Activated CD4-positive, alpha-beta T cell treated with anti-CD3 and anti-CD28 coated beads, Interleukin-2, amount 10 ng/mL, durations not matched to agents 7 days and 5 days (primary cell): ENCODE measurements around the gene MAGI2. TPM values are rescaled to one million over a fixed set of nuclear protein-coding genes. Genes with fewer than 3 reads are reported as not detected.

Experiments used
- CTCF ChIA-PET: fragments of 350-600 bp; sonication (Branson Sonifier 250); formaldehyde crosslinking; loops from one replicate; lab custom pipeline; 2021; ENCODE audit warnings: antibody characterized with exemption; lab: Charles Lee
- POLR2A ChIA-PET: fragments of 350-600 bp; sonication (Branson Sonifier 250); formaldehyde crosslinking; loops from one replicate; lab custom pipeline; 2021; ENCODE audit warnings: antibody characterized with exemption; lab: Charles Lee
- DNase-seq: peaks from one replicate; pipeline ENCODE4 v3.0.0-alpha.2; 2020
- H3K27ac Mint-ChIP-seq: one replicate; pipeline ENCODE4 v1.8.0; 2021; ENCODE audit warnings: mild to moderate bottlenecking, moderate library complexity, mixed read lengths
- H3K27me3 Mint-ChIP-seq: one replicate; pipeline ENCODE4 v1.8.0; 2021; ENCODE audit warnings: mixed read lengths
- H3K36me3 Mint-ChIP-seq: one replicate; pipeline ENCODE4 v1.8.0; 2021; ENCODE audit warnings: low read depth, mixed read lengths
- H3K4me1 Mint-ChIP-seq: one replicate; pipeline ENCODE4 v1.8.0; 2021; ENCODE audit warnings: mixed read lengths
- H3K4me3 Mint-ChIP-seq: one replicate; pipeline ENCODE4 v1.8.0; 2021; ENCODE audit warnings: mild to moderate bottlenecking, moderate library complexity, mixed read lengths
- H3K9me3 Mint-ChIP-seq: one replicate; pipeline ENCODE4 v1.8.0; 2021; ENCODE audit warnings: mixed read lengths
- total RNA-seq, 2 experiments: library from RNA; stranded (reverse); gene quantifications; one replicate each; pipeline ENCODE4 v1.2.3, GENCODE V29; 2021

Gene MAGI2
- total RNA-seq, 2 experiments from 2014 or later = 0.05 to 0.10 TPM

GRCh38 chr7:77982926-77983550 lies 1470.4 kb downstream of the MAGI2 start:
- ChIA-PET CTCF (interaction anchor here (0.7 to 1.2 kb wide), 2 partner anchors 10 to 27 kb away, joined by 4 to 7 read pairs; no protein-coding TSS in a partner anchor), POLR2A (no interaction called here)
- no peak overlapping the region for H3K4me3 Mint-ChIP-seq
- H3K27me3 Mint-ChIP-seq = peaks cover 1% of the 10 kb centered on the region
- no peak overlapping the region for H3K27ac Mint-ChIP-seq
- DNase-seq = no peak
- H3K36me3 Mint-ChIP-seq = no peaks in the 10 kb centered on the region
- no peaks in the 10 kb centered on the region for H3K9me3 Mint-ChIP-seq
- H3K4me1 Mint-ChIP-seq = peaks cover 3% of the 10 kb centered on the region

- Mint-ChIP-seq H3K9me3 (no peaks in the 10 kb centered on the region), H3K27ac (no peak overlapping the region), H3K4me3 (no peak overlapping the region), H3K36me3 (no peaks in the 10 kb centered on the region), H3K4me1 (peaks cover 3% of the 10 kb centered on the region), H3K27me3 (no peaks in the 10 kb centered on the region)
- ChIA-PET POLR2A (no interaction called here), CTCF (no interaction called here)
- no peak for DNase-seq
These were observed 1473.3 kb downstream of the MAGI2 start for GRCh38 chr7:77980087-77980713.

GRCh38 chr7:77979219-77979618 lies 1474.2 kb downstream of the MAGI2 start:
- ChIA-PET CTCF (no interaction called here), POLR2A (no interaction called here)
- Mint-ChIP-seq H3K9me3 (no peaks in the 10 kb centered on the region), H3K4me3 (no peak overlapping the region), H3K27ac (no peak overlapping the region), H3K4me1 (peaks cover 3% of the 10 kb centered on the region), H3K27me3 (no peaks in the 10 kb centered on the region), H3K36me3 (no peaks in the 10 kb centered on the region)
- DNase-seq = no peak

GRCh38 chr7:77975672-77976480 lies 1477.6 kb downstream of the MAGI2 start:
- H3K4me3 Mint-ChIP-seq = no peak overlapping the region
- no peak overlapping the region for H3K27ac Mint-ChIP-seq
- no peak for DNase-seq
- ChIA-PET POLR2A (no interaction called here), CTCF (interaction anchor here (0.6 to 1.5 kb wide), 2 partner anchors 12 to 18 kb away, joined by 3 to 4 read pairs; no protein-coding TSS in a partner anchor)
- H3K4me1 Mint-ChIP-seq = no peaks in the 10 kb centered on the region
- no peaks in the 10 kb centered on the region for H3K9me3 Mint-ChIP-seq
- H3K36me3 Mint-ChIP-seq = no peaks in the 10 kb centered on the region
- no peaks in the 10 kb centered on the region for H3K27me3 Mint-ChIP-seq

- H3K9me3 Mint-ChIP-seq = no peaks in the 10 kb centered on the region
- H3K27ac Mint-ChIP-seq = no peak overlapping the region
- ChIA-PET CTCF (interaction anchor here (0.6 kb wide), 1 partner anchor 87 kb away, joined by 3 read pairs; no protein-coding TSS in a partner anchor), POLR2A (no interaction called here)
- no peaks in the 10 kb centered on the region for H3K27me3 Mint-ChIP-seq
- DNase-seq = no peak
- H3K36me3 Mint-ChIP-seq = no peaks in the 10 kb centered on the region
- H3K4me1 Mint-ChIP-seq = no peaks in the 10 kb centered on the region
- no peak overlapping the region for H3K4me3 Mint-ChIP-seq
These were observed 1481.7 kb downstream of the MAGI2 start for GRCh38 chr7:77971726-77972125.

GRCh38 chr7:77967429-77967828 lies 1486.0 kb downstream of the MAGI2 start:
- DNase-seq = no peak
- H3K4me3 Mint-ChIP-seq = no peak overlapping the region
- no peaks in the 10 kb centered on the region for H3K27me3 Mint-ChIP-seq
- no peaks in the 10 kb centered on the region for H3K36me3 Mint-ChIP-seq
- H3K4me1 Mint-ChIP-seq = no peaks in the 10 kb centered on the region
- CTCF ChIA-PET = no interaction called here
- no peak overlapping the region for H3K27ac Mint-ChIP-seq
- POLR2A ChIA-PET = no interaction called here
- no peaks in the 10 kb centered on the region for H3K9me3 Mint-ChIP-seq
